ENCODE data around the gene SLC25A13.

The SLC25A13 gene

GRCh38 chr7:96104984-96105383, 216.9 kb downstream of the SLC25A13 start:
- no peak for DNase-seq (ENCODE audit: low read depth in 1 of 2, low spot score in 1 of 2)

- no peak for DNase-seq (ENCODE audit: low read depth in 1 of 2, low spot score in 1 of 2)
These were observed 219.6 kb downstream of the SLC25A13 start for GRCh38 chr7:96102096-96102811.

GRCh38 chr7:96100737-96101136, 221.2 kb downstream of the SLC25A13 start:
- no peak for DNase-seq (ENCODE audit: low read depth in 1 of 2, low spot score in 1 of 2)

GRCh38 chr7:96097835-96098234, 224.1 kb downstream of the SLC25A13 start:
- DNase-seq (ENCODE audit: low read depth in 1 of 2, low spot score in 1 of 2), result no peak

GRCh38 chr7:96093435-96093834, 228.5 kb downstream of the SLC25A13 start:
- DNase-seq (ENCODE audit: low read depth in 1 of 2, low spot score in 1 of 2), result no peak

GRCh38 chr7:96090756-96091155, 231.1 kb downstream of the SLC25A13 start:
- DNase-seq (ENCODE audit: low read depth in 1 of 2, low spot score in 1 of 2), result no peak

GRCh38 chr7:96089511-96089910, 232.4 kb downstream of the SLC25A13 start:
- DNase-seq (ENCODE audit: low read depth in 1 of 2, low spot score in 1 of 2), result no peak

- DNase-seq (ENCODE audit: low read depth in 1 of 2, low spot score in 1 of 2), result no peak
These were observed 233.3 kb downstream of the SLC25A13 start for GRCh38 chr7:96088579-96088978.

GRCh38 chr7:96085953-96086352, 235.9 kb downstream of the SLC25A13 start:
- DNase-seq (ENCODE audit: low read depth in 1 of 2, low spot score in 1 of 2), result no peak

GRCh38 chr7:96084881-96085553, 236.9 kb downstream of the SLC25A13 start:
- no peak for DNase-seq (ENCODE audit: low read depth in 1 of 2, low spot score in 1 of 2)

GRCh38 chr7:96080027-96080426, 241.9 kb downstream of the SLC25A13 start:
- DNase-seq (ENCODE audit: low read depth in 1 of 2, low spot score in 1 of 2), result no peak

GRCh38 chr7:96076350-96076707, 245.6 kb downstream of the SLC25A13 start:
- no peak for DNase-seq (ENCODE audit: low read depth in 1 of 2, low spot score in 1 of 2)

- peak; percentile 11 to 36 for DNase-seq (ENCODE audit: low read depth in 1 of 2, low spot score in 1 of 2)
These were observed 246.2 kb downstream of the SLC25A13 start for GRCh38 chr7:96075510-96076349.

GRCh38 chr7:96074871-96075270, 247.0 kb downstream of the SLC25A13 start:
- no peak for DNase-seq (ENCODE audit: low read depth in 1 of 2, low spot score in 1 of 2)
